Peyer's patch (tissue), 4 donors: ENCODE data around the gene SULT1C4.

Source experiments
- CTCF ChIP-seq, 6 experiments: fragments of 450-650 bp in 4 of 6; fragments of 200-600 bp in 2 of 6; sonication (generic) in 1 of 6; IDR thresholded peaks; one replicate each; pipeline ENCODE4 v1.5.1; 2017 to 2019; ENCODE audit warnings: antibody characterized with exemption in 6 of 6, mild to moderate bottlenecking in 3 of 6, moderate library complexity in 1 of 6
- POLR2A ChIP-seq, 2 donors: fragments of 450-650 bp; IDR thresholded peaks; one replicate each; pipeline ENCODE4 v1.5.1; 2017; ENCODE audit warnings: antibody characterized with exemption in 2 of 2, mild to moderate bottlenecking in 2 of 2, moderate library complexity in 2 of 2

DNA sequence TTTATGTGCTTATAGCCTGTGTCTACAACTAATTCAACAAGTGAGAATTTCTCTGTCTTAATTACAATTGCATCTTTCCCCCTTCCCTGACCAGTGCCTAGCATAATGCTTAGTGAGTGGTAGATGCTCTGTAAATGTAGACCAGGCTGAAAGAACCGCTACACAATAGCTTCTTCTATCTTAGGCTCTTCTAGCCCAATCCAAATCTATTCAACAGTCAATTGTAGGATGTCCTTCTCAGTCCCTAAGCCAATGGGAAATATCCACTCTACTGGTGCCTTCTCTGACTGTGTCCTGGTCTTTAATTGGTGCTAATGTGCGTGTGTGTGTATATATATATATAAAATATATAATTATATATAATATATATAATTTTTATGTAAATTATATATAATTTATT, 37.2 kb downstream of the SULT1C4 start:
- TF ChIP-seq CTCF (IDR thresholded peaks at IDR 0.05) (no peak), POLR2A (IDR thresholded peaks at IDR 0.05) (no peak)
